ENCODE data around the gene F2R. TPM values are rescaled to one million over a fixed set of nuclear protein-coding genes. Genes with fewer than 3 reads are reported as not detected.

Gene F2R
- total and polyA plus RNA-seq, 2 of the 8 experiments (the other 6 are each of a cell fraction or from before 2014, with no cell fraction given), result 23.8 to 29.1 TPM

GRCh38 chr5:76729373-76730290, 13.7 kb downstream of the F2R start:
- no peak for DNase-seq (ENCODE audit: low read depth in 1 of 2, low spot score in 2 of 2)
- peaks cover 12% of the 10 kb centered on the region in 2 experiments for H3K9me3 ChIP-seq (ENCODE audit: insufficient read depth in 2 of 2, low read depth in 1 of 2, low read length in 1 of 2)
- no peak overlapping the region for H2BK12ac ChIP-seq (ENCODE audit: low read depth, low read length)
- H3K27ac ChIP-seq (ENCODE audit: low read depth, low read length), result no peak overlapping the region
- 92% methylated on average over 5 of the region's 5 CpGs; no CpG with 5 or more reads in 1 of the 2 experiments for WGBS, 2 experiments (ENCODE audit: extremely low coverage in 1 of 2, insufficient coverage in 1 of 2, insufficient read length in 1 of 2, insufficient replicate concordance in 2 of 2, low coverage in 1 of 2, low lambda C conversion rate in 2 of 2, missing lambda C conversion rate in 1 of 2)
- no peaks in the 10 kb centered on the region for H3K23me2 ChIP-seq (ENCODE audit: low read depth, low read length)
- H4K8ac ChIP-seq (ENCODE audit: extremely low read depth, insufficient read depth, low read length), result no peak overlapping the region
- H3K14ac ChIP-seq (ENCODE audit: insufficient read length), result no peak overlapping the region
- ChIA-PET CTCF (ENCODE audit: partially characterized antibody) (interaction anchor here (1.0 kb wide), 1 partner anchor 13 kb away, joined by 4 read pairs; no protein-coding TSS in a partner anchor), POLR2A (ENCODE audit: partially characterized antibody) (no interaction called here)
- no peak overlapping the region for H2BK20ac ChIP-seq (ENCODE audit: low read length)
- H3K79me1 ChIP-seq (ENCODE audit: low read depth, low read length), result no peaks in the 10 kb centered on the region
- no peak overlapping the region for H4K91ac ChIP-seq (replicated peaks; ENCODE audit: insufficient read length, low read length)
- H4K5ac ChIP-seq (ENCODE audit: insufficient read length, low read depth, low read length), result no peak overlapping the region
- no peak overlapping the region for H2AK5ac ChIP-seq (ENCODE audit: low read depth, low read length)
- no peaks in the 10 kb centered on the region for H3K4me1 ChIP-seq (replicated peaks in 1 of 4; ENCODE audit: control insufficient read depth in 3 of 4, insufficient read depth in 4 of 4, low read length in 3 of 4)
- no peak overlapping the region for H3K4me3 ChIP-seq (ENCODE audit: extremely low read depth in 1 of 4, insufficient read depth in 2 of 4, low read depth in 3 of 4, low read length in 4 of 4)
- H3K4me2 ChIP-seq (ENCODE audit: insufficient read depth in 1 of 2, low read depth in 2 of 2, low read length in 2 of 2), result no peak overlapping the region
- no peak overlapping the region for H3K4ac ChIP-seq (replicated peaks; ENCODE audit: insufficient read length, low read depth, low read length)
- FAIRE-seq, result no peak
- no peak overlapping the region for H2BK120ac ChIP-seq (replicated peaks; ENCODE audit: low read depth, low read length)
- H3K79me2 ChIP-seq (ENCODE audit: control insufficient read depth in 1 of 2, insufficient read depth in 2 of 2, low read length in 2 of 2), result peaks cover 0 to 12% of the 10 kb centered on the region in 2 experiments; a peak in 2 of 4 replicates
- no peak overlapping the region for H2BK5ac ChIP-seq (ENCODE audit: low read depth, low read length)
- TF ChIP-seq TAF1 (IDR thresholded peaks at IDR 0.05; ENCODE audit: low read depth, low read length) (no peak), JUN (IDR thresholded peaks at IDR 0.05; ENCODE audit: low read depth, low read length) (no peak), TCF12 (IDR thresholded peaks at IDR 0.05; ENCODE audit: low read depth, low read length) (no peak), CTBP2 (IDR thresholded peaks at IDR 0.05; ENCODE audit: borderline replicate concordance, insufficient read depth, insufficient read length, low read length) (no peak), ZNF274 (IDR thresholded peaks at IDR 0.05; ENCODE audit: borderline replicate concordance, extremely low read depth, low read length) (no peak), MAFK (IDR thresholded peaks at IDR 0.05; ENCODE audit: low read depth, low read length) (no peak), RFX5 (IDR thresholded peaks at IDR 0.05; ENCODE audit: borderline replicate concordance, low read depth, low read length) (no peak), SIRT6 (IDR thresholded peaks at IDR 0.05; ENCODE audit: low read length) (no peak), HDAC2 (IDR thresholded peaks at IDR 0.05; ENCODE audit: borderline replicate concordance in 1 of 2, low read depth in 2 of 2, low read length in 2 of 2) (no peak), TAF7 (optimal IDR thresholded peaks at IDR 0.05; ENCODE audit: borderline replicate concordance, low read depth, low read length) (no peak)
- H3K36me3 ChIP-seq (ENCODE audit: control insufficient read depth in 2 of 4, insufficient read depth in 4 of 4, low read length in 3 of 4), result peaks cover 0 to 23% (median 12%) of the 10 kb centered on the region in 4 experiments; a peak in 6 of 8 replicates
- no peak overlapping the region for H3K9ac ChIP-seq (replicated peaks in 1 of 4; ENCODE audit: extremely low read depth in 1 of 4, low read depth in 3 of 4, low read length in 3 of 4)
- H3K23ac ChIP-seq (ENCODE audit: insufficient read length), result no peak overlapping the region
- H2BK15ac ChIP-seq (ENCODE audit: low read length), result no peak overlapping the region
- peaks cover 4 to 7% of the 10 kb centered on the region in 2 experiments for H4K20me1 ChIP-seq (replicated peaks in 1 of 2; ENCODE audit: control insufficient read depth in 1 of 2, insufficient read depth in 2 of 2, low read length in 2 of 2)
- no peak overlapping the region for H2AFZ ChIP-seq (ENCODE audit: low read length)
- no peak overlapping the region for H3K56ac ChIP-seq (replicated peaks; ENCODE audit: insufficient read length, low read depth, low read length)
- H3K18ac ChIP-seq (ENCODE audit: extremely low read depth, low read length), result no peak overlapping the region
- H3K27me3 ChIP-seq (replicated peaks in 1 of 4; ENCODE audit: control insufficient read depth in 3 of 4, extremely low read depth in 1 of 4, insufficient read depth in 3 of 4, low read length in 3 of 4), result no peaks in the 10 kb centered on the region

Data from H1 (cell line).